Stimulated activated naive CD8-positive, alpha-beta T cell treated with anti-CD3 and anti-CD28 coated beads, Interleukin-15, Interleukin-2, amounts not matched to agents 100 ng/mL and 50 ng/mL, for 24 hours (primary cell): ENCODE results near the gene ADAMTS3.

Experiments
- H3K27ac Mint-ChIP-seq: one replicate; pipeline ENCODE4 v1.8.0; 2021; ENCODE audit warnings: mild to moderate bottlenecking, mixed read lengths
- H3K27me3 Mint-ChIP-seq: one replicate; pipeline ENCODE4 v1.8.0; 2021; ENCODE audit warnings: mixed read lengths
- H3K36me3 Mint-ChIP-seq: one replicate; pipeline ENCODE4 v1.8.0; 2021; ENCODE audit warnings: low read depth, mixed read lengths
- H3K4me1 Mint-ChIP-seq: one replicate; pipeline ENCODE4 v1.8.0; 2021; ENCODE audit warnings: low read depth, mixed read lengths
- H3K4me3 Mint-ChIP-seq: one replicate; pipeline ENCODE4 v1.8.0; 2021; ENCODE audit warnings: mild to moderate bottlenecking, mixed read lengths
- H3K9me3 Mint-ChIP-seq: one replicate; pipeline ENCODE4 v1.8.0; 2021; ENCODE audit warnings: mixed read lengths

The ADAMTS3 gene

DNA sequence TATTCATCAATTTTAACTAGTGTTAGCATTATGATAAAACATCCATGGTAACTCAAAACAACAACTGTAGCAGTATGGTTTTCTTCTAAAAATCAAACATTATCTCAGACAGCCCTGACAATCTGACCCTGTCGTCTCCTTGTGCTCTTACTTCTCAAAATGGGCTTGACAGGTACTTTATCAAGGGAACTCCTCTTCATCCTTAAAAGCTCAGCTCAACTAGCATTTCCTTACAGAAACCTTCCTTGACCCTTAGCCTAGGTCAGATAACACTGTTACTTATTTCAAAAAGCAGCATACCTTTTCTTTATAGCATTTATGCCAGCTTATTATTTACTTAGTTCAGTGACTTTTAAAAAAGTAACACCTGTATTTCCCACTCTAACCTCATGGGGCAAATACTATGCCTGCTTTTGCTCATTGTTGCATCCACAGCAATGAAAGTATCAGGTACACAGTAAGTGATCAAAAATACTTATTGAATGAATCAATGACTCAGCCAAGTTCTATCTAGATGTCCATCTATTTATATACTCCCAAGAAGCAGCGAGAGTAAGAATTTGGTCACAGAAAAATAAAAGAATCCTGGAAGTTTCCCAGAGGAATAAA is 41.9 kb downstream of the ADAMTS3 start:
- Mint-ChIP-seq H3K36me3 (no peaks in the 10 kb centered on the region), H3K9me3 (no peaks in the 10 kb centered on the region), H3K27me3 (no peaks in the 10 kb centered on the region), H3K4me1 (no peaks in the 10 kb centered on the region), H3K27ac (no peak overlapping the region), H3K4me3 (no peak overlapping the region)

DNA sequence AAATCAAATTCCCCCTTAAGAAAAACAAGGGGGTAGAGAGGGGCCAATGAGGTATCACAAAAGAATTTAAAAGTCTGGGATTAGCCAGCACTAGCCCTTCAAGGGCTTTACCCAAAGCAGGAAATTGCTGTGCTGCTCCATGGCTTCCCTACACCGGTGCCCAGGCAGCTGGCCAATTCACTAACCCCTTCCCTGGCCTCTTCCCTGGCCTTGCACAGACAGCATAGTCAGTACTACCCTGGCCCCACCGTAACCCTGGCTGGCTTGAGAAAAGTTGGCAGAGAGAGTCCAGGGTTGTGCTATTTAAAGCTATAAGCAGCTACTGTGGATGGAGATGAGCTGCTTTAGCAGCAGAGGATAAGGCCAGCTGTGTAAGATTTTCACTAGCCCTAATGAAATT is 43.1 kb downstream of the ADAMTS3 start:
- H3K27ac Mint-ChIP-seq = no peak overlapping the region
- no peak overlapping the region for H3K4me3 Mint-ChIP-seq
- H3K4me1 Mint-ChIP-seq = peaks cover 2% of the 10 kb centered on the region
- no peaks in the 10 kb centered on the region for H3K27me3 Mint-ChIP-seq
- H3K9me3 Mint-ChIP-seq = no peaks in the 10 kb centered on the region
- no peaks in the 10 kb centered on the region for H3K36me3 Mint-ChIP-seq

DNA sequence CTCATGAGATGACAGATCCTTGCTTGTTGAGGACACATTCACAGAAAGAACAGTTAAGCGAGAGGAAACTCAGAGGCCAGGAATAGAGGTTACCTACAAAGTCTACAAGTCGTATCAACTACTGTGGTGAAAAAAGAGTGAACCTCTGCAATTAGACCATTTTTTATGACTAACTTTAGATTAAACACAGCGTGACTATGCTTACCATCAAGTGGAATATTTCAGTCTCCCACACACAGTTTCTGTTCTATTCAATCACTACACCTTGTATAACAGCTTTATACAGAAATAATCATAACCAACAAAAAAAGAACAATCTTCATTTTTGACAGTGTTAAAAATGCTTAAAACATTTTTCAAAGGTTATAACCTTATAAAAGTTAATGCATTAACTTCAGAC is 46.6 kb downstream of the ADAMTS3 start:
- Mint-ChIP-seq H3K4me3 (no peak overlapping the region), H3K36me3 (no peaks in the 10 kb centered on the region), H3K27ac (no peak overlapping the region), H3K27me3 (no peaks in the 10 kb centered on the region), H3K4me1 (peaks cover 2% of the 10 kb centered on the region), H3K9me3 (no peaks in the 10 kb centered on the region)

DNA sequence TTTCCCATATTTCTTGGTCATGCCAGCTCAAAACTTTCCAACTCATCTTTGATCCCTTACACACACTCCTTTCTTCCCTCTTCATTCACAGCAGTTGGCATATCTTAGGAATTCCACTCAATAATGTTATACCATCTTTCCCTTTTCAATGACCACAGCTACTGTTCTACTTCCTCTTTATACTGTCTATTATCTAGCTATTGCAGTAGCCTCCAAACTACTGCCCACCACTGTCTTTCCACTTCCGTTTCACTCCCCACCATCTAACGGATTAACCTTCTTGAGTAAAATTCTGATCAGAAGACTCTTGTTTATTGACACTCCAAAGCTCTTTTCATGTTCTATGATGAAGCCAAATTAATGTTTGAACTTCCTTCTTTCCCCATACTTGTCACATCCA is 55.8 kb downstream of the ADAMTS3 start:
- H3K27ac Mint-ChIP-seq = no peak overlapping the region
- H3K4me3 Mint-ChIP-seq = no peak overlapping the region
- H3K36me3 Mint-ChIP-seq = no peaks in the 10 kb centered on the region
- no peaks in the 10 kb centered on the region for H3K4me1 Mint-ChIP-seq
- no peaks in the 10 kb centered on the region for H3K27me3 Mint-ChIP-seq
- peaks cover 4% of the 10 kb centered on the region for H3K9me3 Mint-ChIP-seq

DNA sequence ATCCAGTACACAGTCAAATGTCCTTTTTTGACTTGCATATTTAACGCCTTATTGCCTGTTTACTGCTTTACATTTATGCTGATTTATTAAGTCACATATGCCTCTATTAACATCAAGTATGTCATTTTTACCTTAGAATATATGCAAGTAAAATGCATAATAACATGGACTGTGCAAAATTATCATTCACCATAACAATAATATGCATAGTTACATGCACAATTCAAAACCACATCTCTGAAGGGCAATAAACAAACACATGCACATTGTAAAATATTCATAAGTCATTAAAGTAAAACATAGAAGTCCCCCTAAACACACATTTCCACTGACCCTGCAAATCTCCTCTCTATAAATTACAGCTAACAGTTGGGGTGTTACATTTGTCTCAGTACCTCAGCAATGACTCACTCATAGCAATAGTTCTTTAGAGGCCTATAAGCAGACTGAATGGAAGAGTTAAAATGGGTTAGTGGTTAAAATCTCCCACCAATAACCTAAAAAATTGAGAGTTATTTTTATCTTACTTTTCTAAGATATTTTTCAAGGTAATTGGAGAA is 61.1 kb downstream of the ADAMTS3 start:
- Mint-ChIP-seq H3K4me1 (no peaks in the 10 kb centered on the region), H3K27ac (no peak overlapping the region), H3K27me3 (peaks cover 3% of the 10 kb centered on the region), H3K4me3 (no peak overlapping the region), H3K36me3 (no peaks in the 10 kb centered on the region), H3K9me3 (peaks cover 4% of the 10 kb centered on the region)

DNA sequence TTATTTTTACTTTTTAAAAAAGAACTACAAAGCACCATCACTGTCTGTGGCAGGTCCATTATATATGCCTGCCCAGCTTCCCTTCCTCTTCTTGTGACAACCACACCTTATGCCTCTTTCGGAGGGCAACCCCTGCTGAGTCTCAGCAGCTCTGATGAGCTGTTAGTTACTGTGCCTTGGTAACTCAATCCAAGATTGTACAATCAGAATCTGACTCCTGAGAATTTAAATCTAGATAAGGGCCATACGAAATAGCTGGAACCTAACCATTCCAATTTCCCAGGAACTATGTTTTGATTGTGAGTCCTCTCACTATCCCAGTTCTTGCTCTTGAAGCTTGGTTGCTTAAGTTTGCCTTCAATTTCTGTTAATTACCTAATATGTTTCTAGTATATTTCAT is 61.9 kb downstream of the ADAMTS3 start:
- Mint-ChIP-seq H3K9me3 (peaks cover 4% of the 10 kb centered on the region), H3K27ac (no peak overlapping the region), H3K4me1 (no peaks in the 10 kb centered on the region), H3K4me3 (no peak overlapping the region), H3K27me3 (peaks cover 3% of the 10 kb centered on the region), H3K36me3 (no peaks in the 10 kb centered on the region)

DNA sequence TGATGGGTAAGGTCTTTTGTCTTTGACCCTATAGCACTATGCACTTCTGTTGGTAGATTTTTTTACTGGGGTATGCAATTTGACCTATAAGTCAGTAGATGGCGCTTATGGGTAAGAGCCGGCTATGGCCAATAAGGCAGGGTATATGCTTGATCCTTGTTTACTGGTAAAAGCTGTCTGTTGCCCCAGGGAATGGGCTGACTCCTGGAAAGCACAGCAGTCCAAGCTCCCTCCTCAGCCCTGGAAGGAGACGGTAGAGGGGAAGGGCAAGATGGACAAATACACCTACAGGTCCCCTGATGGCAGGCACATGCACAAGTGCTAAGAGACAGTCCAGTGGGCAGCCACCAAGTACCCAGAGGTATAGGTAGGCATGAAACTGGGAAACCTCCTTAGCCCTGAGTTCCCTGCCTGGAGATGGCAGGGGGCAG is 63.7 kb downstream of the ADAMTS3 start:
- H3K4me1 Mint-ChIP-seq = no peaks in the 10 kb centered on the region
- H3K9me3 Mint-ChIP-seq = no peaks in the 10 kb centered on the region
- H3K4me3 Mint-ChIP-seq = no peak overlapping the region
- H3K36me3 Mint-ChIP-seq = no peaks in the 10 kb centered on the region
- H3K27me3 Mint-ChIP-seq = peaks cover 3% of the 10 kb centered on the region
- no peak overlapping the region for H3K27ac Mint-ChIP-seq

DNA sequence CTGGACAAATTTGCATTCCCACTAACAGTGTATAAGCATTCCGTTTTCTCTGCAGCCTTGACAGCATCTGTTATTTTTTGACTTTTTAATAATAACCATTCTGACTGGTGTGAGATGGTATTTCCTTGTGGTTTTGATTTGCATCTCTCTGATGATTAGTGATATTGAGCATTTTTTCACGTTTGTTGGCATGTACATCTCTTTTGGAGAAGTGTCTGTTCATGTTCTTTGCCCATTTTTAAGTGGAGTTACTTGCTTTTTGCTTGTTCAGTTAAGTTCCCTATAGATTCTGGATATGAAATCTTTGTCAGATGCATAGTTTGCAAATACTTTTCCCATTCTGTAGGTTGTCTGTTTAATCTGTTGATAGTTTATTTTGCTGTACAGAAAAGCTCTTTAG is 68.8 kb downstream of the ADAMTS3 start:
- H3K27ac Mint-ChIP-seq = no peak overlapping the region
- no peaks in the 10 kb centered on the region for H3K27me3 Mint-ChIP-seq
- no peak overlapping the region for H3K4me3 Mint-ChIP-seq
- no peaks in the 10 kb centered on the region for H3K36me3 Mint-ChIP-seq
- no peaks in the 10 kb centered on the region for H3K4me1 Mint-ChIP-seq
- H3K9me3 Mint-ChIP-seq = no peaks in the 10 kb centered on the region

DNA sequence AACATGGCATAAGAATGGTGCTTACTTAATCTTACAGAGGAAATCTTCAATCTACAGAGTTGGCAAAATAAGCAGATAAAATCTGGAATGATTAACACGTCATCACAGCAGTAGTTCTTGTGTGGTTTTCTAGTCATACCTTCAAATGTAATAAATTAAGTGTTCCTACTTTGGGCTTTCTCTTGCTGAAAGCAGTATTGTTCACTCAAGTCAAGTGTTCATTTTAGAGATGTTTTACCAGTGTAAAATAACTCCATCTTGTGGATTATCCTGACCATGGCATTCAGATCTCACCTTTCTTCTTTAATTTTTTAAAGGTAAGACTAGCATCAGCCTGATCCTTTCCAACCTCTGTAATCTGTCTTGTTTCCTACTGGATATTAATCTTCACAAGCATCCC is 72.9 kb downstream of the ADAMTS3 start:
- Mint-ChIP-seq H3K9me3 (peaks cover 5% of the 10 kb centered on the region), H3K27me3 (no peaks in the 10 kb centered on the region), H3K4me3 (no peak overlapping the region), H3K4me1 (no peaks in the 10 kb centered on the region), H3K27ac (no peak overlapping the region), H3K36me3 (no peaks in the 10 kb centered on the region)

DNA sequence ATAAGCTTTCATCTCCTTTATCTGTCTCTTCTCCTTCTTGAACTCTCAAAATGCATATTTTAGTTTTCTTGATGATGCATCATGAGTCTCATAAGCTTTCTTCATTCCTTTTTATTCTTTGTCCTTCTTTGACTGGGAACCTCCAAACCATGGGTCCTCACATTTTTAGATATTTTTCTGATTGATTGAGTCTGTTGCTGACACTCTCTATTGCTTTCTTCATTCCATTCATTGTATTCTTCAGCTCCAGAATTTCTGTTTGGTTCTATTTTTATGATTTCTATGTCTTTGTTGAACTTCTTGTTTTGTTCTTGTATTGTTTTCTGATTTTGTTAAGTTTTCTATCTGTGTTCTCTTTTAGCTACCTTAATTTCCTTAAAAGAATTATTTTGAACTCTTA is 74.9 kb downstream of the ADAMTS3 start:
- Mint-ChIP-seq H3K27ac (no peak overlapping the region), H3K36me3 (no peaks in the 10 kb centered on the region), H3K9me3 (peaks cover 5% of the 10 kb centered on the region), H3K4me1 (no peaks in the 10 kb centered on the region), H3K27me3 (no peaks in the 10 kb centered on the region), H3K4me3 (no peak overlapping the region)

DNA sequence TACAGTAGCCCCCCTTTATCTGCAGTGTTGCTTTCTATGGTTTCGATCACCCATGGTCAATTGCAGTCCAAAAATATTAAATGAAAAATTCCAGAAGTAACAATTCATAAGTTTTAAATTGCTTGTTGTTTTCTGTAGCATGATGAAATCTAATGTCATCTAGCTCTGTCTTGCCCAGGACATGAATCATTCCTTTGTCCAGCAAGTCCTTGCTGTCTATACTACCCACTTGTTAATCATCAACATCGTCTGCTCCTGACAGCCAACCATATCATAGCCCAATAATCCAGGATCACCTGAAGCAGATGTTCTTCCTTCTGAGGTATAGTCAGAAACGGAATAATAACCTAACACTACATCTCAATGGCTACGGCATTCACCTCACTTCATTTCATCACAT is 79.8 kb downstream of the ADAMTS3 start:
- no peak overlapping the region for H3K4me3 Mint-ChIP-seq
- no peaks in the 10 kb centered on the region for H3K36me3 Mint-ChIP-seq
- H3K27ac Mint-ChIP-seq = no peak overlapping the region
- peaks cover 5% of the 10 kb centered on the region for H3K9me3 Mint-ChIP-seq
- no peaks in the 10 kb centered on the region for H3K4me1 Mint-ChIP-seq
- no peaks in the 10 kb centered on the region for H3K27me3 Mint-ChIP-seq

DNA sequence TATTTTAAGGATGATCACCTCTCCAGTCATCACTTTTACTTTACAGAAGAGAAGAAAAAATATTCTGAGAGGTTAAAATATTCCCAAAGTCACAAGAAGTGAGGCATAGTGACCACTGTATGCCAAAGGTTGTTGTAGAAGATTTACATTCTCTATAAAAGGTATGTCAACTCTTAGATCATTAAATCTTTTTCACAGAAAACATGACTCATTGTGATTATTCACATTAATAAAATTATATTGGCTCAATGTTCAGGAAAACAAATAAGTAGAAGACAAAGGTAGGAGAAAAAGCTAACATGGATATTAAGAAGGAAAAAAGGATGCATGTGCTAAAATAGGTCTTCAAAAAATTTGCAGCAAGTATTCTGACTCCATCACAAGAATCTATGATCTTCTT is 82.0 kb downstream of the ADAMTS3 start:
- Mint-ChIP-seq H3K36me3 (no peaks in the 10 kb centered on the region), H3K27me3 (no peaks in the 10 kb centered on the region), H3K4me3 (no peak overlapping the region), H3K27ac (no peak overlapping the region), H3K9me3 (peaks cover 4% of the 10 kb centered on the region), H3K4me1 (no peaks in the 10 kb centered on the region)

DNA sequence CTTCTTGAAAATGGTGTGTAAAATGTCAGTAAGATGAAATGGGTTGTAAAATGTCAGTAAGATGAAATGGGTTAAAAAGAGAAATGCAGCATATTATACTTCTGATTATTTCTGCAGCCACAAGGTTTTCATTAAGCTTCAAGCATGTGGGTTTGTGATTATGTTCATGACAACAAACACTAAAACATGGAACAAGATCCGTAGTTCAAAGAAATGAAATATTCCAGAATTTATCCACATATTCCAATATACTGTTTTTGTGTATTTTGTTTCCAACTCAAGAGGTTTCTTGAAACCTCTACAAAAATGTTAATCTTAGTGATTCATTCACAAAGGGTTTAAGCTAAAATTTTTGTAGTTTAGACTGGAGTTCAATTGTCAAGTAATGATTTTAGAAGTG is 84.0 kb downstream of the ADAMTS3 start:
- no peaks in the 10 kb centered on the region for H3K36me3 Mint-ChIP-seq
- H3K4me1 Mint-ChIP-seq = no peaks in the 10 kb centered on the region
- H3K27ac Mint-ChIP-seq = no peak overlapping the region
- H3K4me3 Mint-ChIP-seq = no peak overlapping the region
- no peaks in the 10 kb centered on the region for H3K27me3 Mint-ChIP-seq
- peaks cover 4% of the 10 kb centered on the region for H3K9me3 Mint-ChIP-seq

DNA sequence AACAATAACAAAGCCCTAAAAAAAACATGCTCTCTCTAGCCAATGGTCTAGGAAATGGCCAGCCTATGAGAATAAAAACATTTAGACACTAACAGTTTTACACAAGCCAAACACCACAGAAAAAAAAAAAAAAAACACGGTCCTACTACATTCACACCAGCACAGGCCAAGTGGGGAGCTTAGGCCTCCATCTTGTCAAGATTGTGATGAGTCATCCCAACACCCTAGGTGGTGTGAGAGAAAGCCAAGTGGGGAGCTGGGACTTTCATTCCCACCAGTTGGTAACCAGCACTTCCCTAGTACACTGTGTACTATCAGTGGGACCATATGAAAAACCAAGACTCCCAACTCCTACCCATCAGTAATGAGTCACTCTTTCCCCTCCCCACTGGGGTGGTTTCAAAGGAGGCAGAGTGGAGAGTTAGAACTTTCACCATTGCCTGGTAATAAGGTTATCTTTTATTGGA is 95.6 kb downstream of the ADAMTS3 start:
- Mint-ChIP-seq H3K4me3 (no peak overlapping the region), H3K36me3 (no peaks in the 10 kb centered on the region), H3K9me3 (no peaks in the 10 kb centered on the region), H3K27ac (no peak overlapping the region), H3K4me1 (no peaks in the 10 kb centered on the region), H3K27me3 (no peaks in the 10 kb centered on the region)

DNA sequence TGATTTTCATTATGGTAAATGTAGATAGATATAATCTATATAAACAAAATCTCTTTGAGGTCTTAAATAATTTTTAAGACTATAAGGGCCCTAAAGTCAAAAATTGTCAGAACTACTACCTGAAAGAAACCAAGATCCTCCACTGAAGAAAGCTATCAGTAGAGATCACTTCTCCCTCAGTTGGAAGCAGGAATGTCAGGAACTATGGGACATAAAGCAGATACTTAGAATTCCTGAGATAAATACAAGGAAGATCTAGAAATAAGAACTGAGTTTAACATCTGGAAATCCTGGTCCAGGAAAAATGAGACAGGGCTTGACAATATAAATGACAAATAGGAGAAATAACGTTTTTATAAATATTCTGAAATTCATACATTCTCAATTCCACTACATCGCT is 97.2 kb downstream of the ADAMTS3 start:
- Mint-ChIP-seq H3K36me3 (no peaks in the 10 kb centered on the region), H3K4me1 (no peaks in the 10 kb centered on the region), H3K27ac (no peak overlapping the region), H3K9me3 (no peaks in the 10 kb centered on the region), H3K4me3 (no peak overlapping the region), H3K27me3 (no peaks in the 10 kb centered on the region)

DNA sequence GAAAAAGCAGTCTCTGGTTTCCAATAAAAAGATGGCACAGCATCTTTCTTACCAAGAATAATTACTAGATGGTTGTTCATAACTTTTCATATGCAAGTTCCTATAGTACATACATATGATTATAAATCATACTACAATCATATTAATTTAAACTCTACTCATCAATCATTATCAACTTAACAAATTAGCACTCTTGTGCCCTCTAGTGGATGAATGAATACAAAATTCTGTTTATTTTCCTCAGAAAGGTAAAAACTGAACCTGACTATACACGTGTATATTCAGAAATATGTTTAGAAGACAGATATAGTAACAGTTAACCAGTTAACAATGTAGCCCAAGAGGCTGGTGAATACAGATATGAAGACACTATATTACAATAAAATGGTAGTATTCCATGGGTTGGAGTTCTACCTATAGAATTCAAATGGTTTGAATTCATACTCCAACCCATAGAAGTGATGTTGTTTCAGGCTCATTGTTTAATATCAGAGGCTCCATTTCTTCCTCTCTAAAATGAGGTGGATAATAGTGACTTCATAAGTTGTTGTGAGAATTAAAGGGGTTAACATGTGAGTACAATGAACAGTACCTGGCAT is 100.0 kb downstream of the ADAMTS3 start:
- Mint-ChIP-seq H3K4me3 (no peak overlapping the region), H3K9me3 (no peaks in the 10 kb centered on the region), H3K4me1 (no peaks in the 10 kb centered on the region), H3K27me3 (no peaks in the 10 kb centered on the region), H3K36me3 (no peaks in the 10 kb centered on the region), H3K27ac (no peak overlapping the region)
